PC-3 (cell line): ENCODE results near the gene GRIA4.

Experiments used
- EZH2 ChIP-seq: fragments of 300-600 bp; sonication (generic); IDR thresholded peaks from one replicate; pipeline ENCODE4 v1.6.1; 2017; ENCODE audit warnings: antibody characterized with exemption, mild to moderate bottlenecking, low read length; ENCODE audit not compliant: unreplicated experiment
- EZH2phosphoT487 ChIP-seq: fragments of 300-600 bp; sonication (generic); IDR thresholded peaks from 2 replicates; pipeline ENCODE4 v1.6.1; 2018; ENCODE audit warnings: mild to moderate bottlenecking, antibody characterized with exemption, low read length, borderline replicate concordance
- TF ChIP-seq, protein P1 (sequence below): fragments of 300-600 bp; sonication (generic); conservative IDR thresholded peaks from 2 replicates; pipeline ENCODE4 v1.5.1; 2017; ENCODE audit warnings: antibody characterized with exemption, low read depth, mild to moderate bottlenecking, low read length

GRCh38 chr11:106014620-106015019 lies 404.7 kb downstream of the GRIA4 start:
- TF ChIP-seq, protein P1, sequence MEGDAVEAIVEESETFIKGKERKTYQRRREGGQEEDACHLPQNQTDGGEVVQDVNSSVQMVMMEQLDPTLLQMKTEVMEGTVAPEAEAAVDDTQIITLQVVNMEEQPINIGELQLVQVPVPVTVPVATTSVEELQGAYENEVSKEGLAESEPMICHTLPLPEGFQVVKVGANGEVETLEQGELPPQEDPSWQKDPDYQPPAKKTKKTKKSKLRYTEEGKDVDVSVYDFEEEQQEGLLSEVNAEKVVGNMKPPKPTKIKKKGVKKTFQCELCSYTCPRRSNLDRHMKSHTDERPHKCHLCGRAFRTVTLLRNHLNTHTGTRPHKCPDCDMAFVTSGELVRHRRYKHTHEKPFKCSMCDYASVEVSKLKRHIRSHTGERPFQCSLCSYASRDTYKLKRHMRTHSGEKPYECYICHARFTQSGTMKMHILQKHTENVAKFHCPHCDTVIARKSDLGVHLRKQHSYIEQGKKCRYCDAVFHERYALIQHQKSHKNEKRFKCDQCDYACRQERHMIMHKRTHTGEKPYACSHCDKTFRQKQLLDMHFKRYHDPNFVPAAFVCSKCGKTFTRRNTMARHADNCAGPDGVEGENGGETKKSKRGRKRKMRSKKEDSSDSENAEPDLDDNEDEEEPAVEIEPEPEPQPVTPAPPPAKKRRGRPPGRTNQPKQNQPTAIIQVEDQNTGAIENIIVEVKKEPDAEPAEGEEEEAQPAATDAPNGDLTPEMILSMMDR = no peak
- no peak for TF ChIP-seq EZH2phosphoT487
- no peak for TF ChIP-seq EZH2
